KMS-11 (cell line): Measurements from ENCODE around the gene AGAP1.

Experiments
- H2AFZ ChIP-seq: fragments of 200-600 bp; sonication (generic); 2 replicates; pipeline ENCODE4 v1.6.1; 2016; ENCODE audit warnings: antibody characterized with exemption, mixed run types, low read depth
- H3K27ac ChIP-seq: fragments of 200-600 bp; sonication (generic); 2 replicates; pipeline ENCODE4 v1.6.1; 2016; ENCODE audit warnings: mild to moderate bottlenecking, mixed run types
- H3K27me3 ChIP-seq: fragments of 200-600 bp; sonication (generic); 2 replicates; pipeline ENCODE4 v1.6.1; 2017; ENCODE audit warnings: mild to moderate bottlenecking, low read depth, mixed run types, moderate library complexity; ENCODE audit not compliant: insufficient read depth
- H3K36me3 ChIP-seq: fragments of 200-600 bp; sonication (generic); 2 replicates; pipeline ENCODE4 v1.6.1; 2017; ENCODE audit warnings: mild to moderate bottlenecking, mixed run types; ENCODE audit not compliant: insufficient read depth
- H3K4me1 ChIP-seq: fragments of 200-600 bp; sonication (generic); 2 replicates; pipeline ENCODE4 v1.6.1; 2016; ENCODE audit warnings: mild to moderate bottlenecking, low read depth, mixed run types; ENCODE audit not compliant: poor library complexity, severe bottlenecking
- H3K4me2 ChIP-seq: fragments of 200-600 bp; sonication (generic); 2 replicates; pipeline ENCODE4 v1.7.0; 2016; ENCODE audit warnings: mild to moderate bottlenecking, mixed run types
- H3K4me3 ChIP-seq: fragments of 200-600 bp; sonication (generic); IDR thresholded peaks from 2 replicates; pipeline ENCODE4 v1.6.1; 2017; ENCODE audit warnings: low read depth, low read length, mixed read lengths; ENCODE audit not compliant: insufficient read depth
- H3K79me2 ChIP-seq: fragments of 200-600 bp; sonication (generic); 2 replicates; pipeline ENCODE4 v1.6.1; 2016; ENCODE audit warnings: low read depth, mixed run types; ENCODE audit not compliant: insufficient read depth
- H3K9ac ChIP-seq: fragments of 200-600 bp; sonication (generic); 2 replicates; pipeline ENCODE4 v1.6.1; 2016; ENCODE audit warnings: mild to moderate bottlenecking, mixed run types
- H4K20me1 ChIP-seq: fragments of 200-600 bp; sonication (generic); 2 replicates; pipeline ENCODE4 v1.6.1; 2016; ENCODE audit warnings: mild to moderate bottlenecking, mixed run types; ENCODE audit not compliant: insufficient read depth
- TF ChIP-seq, protein P1 (sequence below): fragments of 200-600 bp; sonication (generic); conservative IDR thresholded peaks from 2 replicates; pipeline ENCODE4 v1.6.1; 2017; ENCODE audit warnings: low read depth, mild to moderate bottlenecking, antibody characterized with exemption, low read length, moderate library complexity, mixed read lengths

The AGAP1 gene

DNA sequence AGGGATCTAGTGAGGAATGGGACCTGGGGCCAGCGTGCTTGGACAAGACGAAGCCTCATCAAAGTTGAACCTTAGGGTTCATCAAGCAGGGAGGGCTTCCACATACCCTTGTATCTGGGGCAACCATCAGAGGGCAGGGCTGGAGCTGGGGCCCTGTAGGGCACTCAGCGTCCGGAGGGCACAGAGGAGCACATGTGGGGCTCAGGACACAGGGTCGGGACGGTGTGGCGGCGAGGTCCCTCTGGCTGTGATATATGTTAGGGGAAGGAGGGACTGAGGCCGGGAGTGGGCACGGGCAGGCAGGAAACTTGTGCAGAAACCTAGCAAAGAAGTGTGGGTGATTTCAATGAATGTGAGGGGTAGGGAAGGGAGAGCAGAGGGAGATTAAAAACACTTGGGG is 244.0 kb downstream of the AGAP1 start:
- Histone ChIP-seq H3K9ac (no peak overlapping the region), H3K4me1 (no peaks in the 10 kb centered on the region), H2AFZ (no peak overlapping the region), H3K4me2 (no peak overlapping the region), H4K20me1 (no peaks in the 10 kb centered on the region), H3K4me3 (no peak overlapping the region), H3K27ac (no peak overlapping the region), H3K79me2 (no peaks in the 10 kb centered on the region), H3K36me3 (no peaks in the 10 kb centered on the region), H3K27me3 (no peaks in the 10 kb centered on the region)
- TF ChIP-seq, protein P1, sequence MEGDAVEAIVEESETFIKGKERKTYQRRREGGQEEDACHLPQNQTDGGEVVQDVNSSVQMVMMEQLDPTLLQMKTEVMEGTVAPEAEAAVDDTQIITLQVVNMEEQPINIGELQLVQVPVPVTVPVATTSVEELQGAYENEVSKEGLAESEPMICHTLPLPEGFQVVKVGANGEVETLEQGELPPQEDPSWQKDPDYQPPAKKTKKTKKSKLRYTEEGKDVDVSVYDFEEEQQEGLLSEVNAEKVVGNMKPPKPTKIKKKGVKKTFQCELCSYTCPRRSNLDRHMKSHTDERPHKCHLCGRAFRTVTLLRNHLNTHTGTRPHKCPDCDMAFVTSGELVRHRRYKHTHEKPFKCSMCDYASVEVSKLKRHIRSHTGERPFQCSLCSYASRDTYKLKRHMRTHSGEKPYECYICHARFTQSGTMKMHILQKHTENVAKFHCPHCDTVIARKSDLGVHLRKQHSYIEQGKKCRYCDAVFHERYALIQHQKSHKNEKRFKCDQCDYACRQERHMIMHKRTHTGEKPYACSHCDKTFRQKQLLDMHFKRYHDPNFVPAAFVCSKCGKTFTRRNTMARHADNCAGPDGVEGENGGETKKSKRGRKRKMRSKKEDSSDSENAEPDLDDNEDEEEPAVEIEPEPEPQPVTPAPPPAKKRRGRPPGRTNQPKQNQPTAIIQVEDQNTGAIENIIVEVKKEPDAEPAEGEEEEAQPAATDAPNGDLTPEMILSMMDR = no peak

DNA sequence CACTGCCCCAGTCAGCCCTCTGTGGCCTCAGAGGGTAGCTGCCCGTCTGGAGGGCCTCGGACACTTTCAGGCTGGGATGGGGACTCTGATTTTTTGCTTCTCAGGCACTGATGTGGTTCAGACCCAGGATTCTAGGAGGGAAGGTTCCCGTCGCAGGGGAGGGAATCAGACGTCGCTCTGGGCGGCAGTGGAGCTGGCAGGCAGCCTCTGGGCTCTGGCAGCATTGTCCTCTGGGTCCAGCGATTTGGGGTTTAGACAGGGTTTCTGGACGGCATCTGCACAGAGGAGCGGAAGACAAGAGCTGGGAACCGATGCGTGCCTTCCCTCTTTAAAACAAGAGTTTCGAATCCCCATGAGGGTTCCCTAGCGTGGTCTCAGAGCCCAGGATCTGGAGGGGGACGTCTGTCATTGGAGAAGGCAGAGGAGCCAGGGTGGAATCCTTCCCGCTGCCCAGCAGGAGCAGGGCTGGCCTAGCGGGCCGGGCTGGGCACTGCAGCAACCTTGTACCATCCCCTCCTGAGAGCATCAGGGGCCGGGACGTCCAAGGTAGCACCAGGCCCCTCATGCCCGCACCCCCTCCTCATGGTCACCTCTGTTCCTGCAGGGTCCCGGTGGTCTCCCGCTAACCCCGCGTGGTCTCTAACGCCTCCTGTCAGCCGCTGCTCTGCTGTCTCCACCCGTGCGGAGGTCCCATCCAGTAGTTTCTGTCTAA is 246.0 kb downstream of the AGAP1 start:
- Histone ChIP-seq H4K20me1 (no peaks in the 10 kb centered on the region), H3K27ac (no peak overlapping the region), H3K4me1 (no peaks in the 10 kb centered on the region), H2AFZ (no peak overlapping the region), H3K9ac (no peak overlapping the region), H3K27me3 (no peaks in the 10 kb centered on the region), H3K79me2 (no peaks in the 10 kb centered on the region), H3K4me2 (no peak overlapping the region), H3K4me3 (no peak overlapping the region), H3K36me3 (no peaks in the 10 kb centered on the region)
- TF ChIP-seq, protein P1 = no peak

DNA sequence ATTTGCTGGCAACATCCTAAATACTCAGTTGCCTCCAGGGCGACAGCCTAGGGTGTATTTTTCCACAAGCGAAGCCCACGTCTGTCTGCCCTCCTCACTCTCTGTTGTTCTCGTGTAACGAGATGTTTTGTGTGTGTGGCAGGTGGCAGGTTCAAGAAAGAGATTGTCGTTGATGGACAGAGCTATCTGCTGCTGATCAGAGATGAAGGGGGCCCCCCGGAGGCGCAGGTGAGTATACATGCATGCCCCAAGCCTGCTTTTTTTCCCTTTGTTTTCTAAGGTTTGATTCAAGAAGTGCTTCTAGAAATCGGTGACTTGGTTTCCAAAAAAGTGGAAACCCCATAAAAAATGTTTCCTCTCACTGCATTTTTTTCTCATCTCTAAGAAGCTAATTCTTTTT is 247.0 kb downstream of the AGAP1 start:
- no peaks in the 10 kb centered on the region for H3K36me3 ChIP-seq
- no peak overlapping the region for H3K4me2 ChIP-seq
- no peak overlapping the region for H3K27ac ChIP-seq
- H2AFZ ChIP-seq = no peak overlapping the region
- TF ChIP-seq, protein P1 = peak; percentile 55
- peaks cover 8% of the 10 kb centered on the region for H3K4me1 ChIP-seq
- H3K27me3 ChIP-seq = no peaks in the 10 kb centered on the region
- no peak overlapping the region for H3K9ac ChIP-seq
- H4K20me1 ChIP-seq = no peaks in the 10 kb centered on the region
- H3K79me2 ChIP-seq = no peaks in the 10 kb centered on the region
- no peak overlapping the region for H3K4me3 ChIP-seq

DNA sequence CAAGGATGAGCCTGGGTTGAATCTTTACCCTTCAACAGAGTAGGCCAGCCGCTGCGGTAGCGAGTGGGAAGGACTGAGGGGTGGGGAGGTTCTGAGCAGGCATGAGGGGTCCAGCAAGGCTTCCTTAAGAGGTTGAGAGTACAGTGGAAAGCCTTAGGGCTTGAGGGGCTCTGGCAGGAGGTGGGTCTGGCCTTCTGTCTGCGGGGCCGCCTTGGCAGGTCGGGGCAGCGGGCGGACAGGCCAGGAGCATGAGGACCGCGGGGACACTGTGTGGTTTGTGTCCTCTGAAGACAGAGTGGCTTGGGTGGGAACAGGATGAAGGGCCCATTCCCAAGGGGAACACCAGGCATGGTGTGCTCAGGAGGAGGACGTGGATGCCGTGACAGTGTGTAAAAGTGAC is 250.3 kb downstream of the AGAP1 start:
- TF ChIP-seq, protein P1 = no peak
- H3K27ac ChIP-seq = no peak overlapping the region
- H3K9ac ChIP-seq = no peak overlapping the region
- H2AFZ ChIP-seq = no peak overlapping the region
- H4K20me1 ChIP-seq = no peaks in the 10 kb centered on the region
- H3K79me2 ChIP-seq = no peaks in the 10 kb centered on the region
- no peaks in the 10 kb centered on the region for H3K36me3 ChIP-seq
- no peak overlapping the region for H3K4me3 ChIP-seq
- no peaks in the 10 kb centered on the region for H3K27me3 ChIP-seq
- peaks cover 16% of the 10 kb centered on the region for H3K4me1 ChIP-seq
- no peak overlapping the region for H3K4me2 ChIP-seq
